GM13977 (cell line): ENCODE results near the gene PRAMEF27.
"Not testable (repeated sequence)": the region's sequence is repeated elsewhere in the genome, so short reads cannot be mapped to it uniquely, and the experiment has no call there.

Experiments used
- DNase-seq: peaks from one replicate; pipeline ENCODE4 v3.0.0; 2012; ENCODE audit warnings: low spot score
- in situ Hi-C: fragments of 300-500 bp; cut with MboI; formaldehyde crosslinking; loops from one replicate; pipeline ENCODE4 v1.12.0; 2022; ENCODE audit warnings: low sequenced_read_pairs, low pct_unique_long_range_greater_than_20kb, mixed read lengths, inconsistent platforms; ENCODE audit not compliant: unreplicated experiment

Gene PRAMEF27

GRCh38 chr1:13056475-13056874 is at the start of gene PRAMEF27:
PRAMEF27 (minus strand) TSS chr1:13056575; CDS start chr1:13053659, 2,916 bp downstream.
- DNase-seq, in situ Hi-C loops: not testable (repeated sequence)

- DNase-seq, in situ Hi-C loops: not testable (repeated sequence)
Measured at GRCh38 chr1:13070474-13070873, 14.1 kb upstream of the PRAMEF27 start, which contains the start of gene PRAMEF25. PRAMEF25 (plus strand) TSS chr1:13070774; CDS start chr1:13073694, 2,920 bp downstream.

GRCh38 chr1:13019846-13020245 is 36.5 kb downstream of the PRAMEF27 start:
- DNase-seq, in situ Hi-C loops: not testable (repeated sequence)

- in situ Hi-C loops: not testable (repeated sequence)
Measured at GRCh38 chr1:13011932-13012331, 44.4 kb downstream of the PRAMEF27 start.

GRCh38 chr1:13009348-13009747 is 47.0 kb downstream of the PRAMEF27 start:
- in situ Hi-C loops, DNase-seq: not testable (repeated sequence)

More at GRCh38 chr1:13011932-13012331, 44.4 kb downstream of the PRAMEF27 start:
- not testable (repeated sequence) for DNase-seq

- DNase-seq, in situ Hi-C loops: not testable (repeated sequence)
Measured at GRCh38 chr1:13005732-13006131, 50.6 kb downstream of the PRAMEF27 start.
